Stimulated activated CD8-positive, alpha-beta memory T cell treated with anti-CD3 and anti-CD28 coated beads, Interleukin-4, amount 100 ng/mL, for 1 hour (primary cell): ENCODE results near the gene AKAP13.

Source experiments
- DNase-seq, 2 donors: peaks; one replicate each; pipeline ENCODE4 v3.0.0-alpha.2; 2020; ENCODE audit warnings: low read depth in 2 of 2, low spot score in 1 of 2

AKAP13 gene

GRCh38 chr15:85694091-85694490 is 313.7 kb downstream of the AKAP13 start:
- no peak for DNase-seq

- DNase-seq, result no peak
Observed at GRCh38 chr15:85700767-85701166, 320.4 kb downstream of the AKAP13 start.

GRCh38 chr15:85702321-85703101 is 322.1 kb downstream of the AKAP13 start:
- DNase-seq, result no peak

- no peak for DNase-seq
Observed at GRCh38 chr15:85704066-85704465, 323.7 kb downstream of the AKAP13 start.

- DNase-seq, result no peak
Observed at GRCh38 chr15:85704720-85705429, 324.5 kb downstream of the AKAP13 start.

- no peak for DNase-seq
Observed at GRCh38 chr15:85706779-85707518, 326.5 kb downstream of the AKAP13 start.

- no peak for DNase-seq
Observed at GRCh38 chr15:85707519-85708338, 327.3 kb downstream of the AKAP13 start.

- DNase-seq, result no peak
Observed at GRCh38 chr15:85708402-85708941, 328.1 kb downstream of the AKAP13 start.

GRCh38 chr15:85709250-85709649 is 328.8 kb downstream of the AKAP13 start:
- DNase-seq, result no peak

- no peak for DNase-seq
Observed at GRCh38 chr15:85710340-85710842, 330.0 kb downstream of the AKAP13 start.

- DNase-seq, result no peak
Observed at GRCh38 chr15:85711580-85712192, 331.3 kb downstream of the AKAP13 start.

GRCh38 chr15:85716261-85716660 is 335.9 kb downstream of the AKAP13 start:
- DNase-seq, result no peak

- DNase-seq, result no peak
Observed at GRCh38 chr15:85717212-85717611, 336.8 kb downstream of the AKAP13 start.

- no peak for DNase-seq
Observed at GRCh38 chr15:85718271-85718971, 338.0 kb downstream of the AKAP13 start.

GRCh38 chr15:85718981-85719380 is 338.6 kb downstream of the AKAP13 start:
- no peak for DNase-seq

- DNase-seq, result no peak
Observed at GRCh38 chr15:85722374-85723152, 342.2 kb downstream of the AKAP13 start.

- DNase-seq, result no peak
Observed at GRCh38 chr15:85723960-85724945, 343.9 kb downstream of the AKAP13 start.

- no peak for DNase-seq
Observed at GRCh38 chr15:85725019-85725418, 344.6 kb downstream of the AKAP13 start.
